ENCODE results near the gene SIX2. TPM values are rescaled to one million over a fixed set of nuclear protein-coding genes. Genes with fewer than 3 reads are reported as not detected.

Gene SIX2
- total RNA-seq, 3 donors from 2014 or later (not counting 1 experiment from before 2014, with no cell fraction given): not detected

DNA sequence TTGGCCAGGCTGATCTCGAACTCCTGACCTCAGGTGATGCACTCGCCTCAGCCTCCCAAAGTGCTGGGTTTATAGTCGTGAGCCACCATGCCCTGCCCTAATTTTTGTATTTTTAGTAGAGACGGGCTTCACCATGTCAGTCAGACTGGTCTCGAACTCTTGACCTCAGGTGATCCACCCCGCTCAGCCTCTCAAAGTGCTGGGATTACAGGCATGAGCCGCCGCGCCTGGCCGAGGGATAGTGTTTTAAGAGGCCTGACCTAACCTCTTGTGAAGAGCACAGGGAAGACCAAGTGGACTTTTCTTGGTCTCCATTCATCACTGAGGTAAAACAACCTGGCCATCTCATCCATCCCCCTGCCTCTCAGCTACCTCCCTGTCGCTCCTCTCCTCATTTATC, 29.7 kb downstream of the SIX2 start:
- intact Hi-C loops (cut with micrococcal nuclease): no loop called here
- TF ChIP-seq, protein P1, sequence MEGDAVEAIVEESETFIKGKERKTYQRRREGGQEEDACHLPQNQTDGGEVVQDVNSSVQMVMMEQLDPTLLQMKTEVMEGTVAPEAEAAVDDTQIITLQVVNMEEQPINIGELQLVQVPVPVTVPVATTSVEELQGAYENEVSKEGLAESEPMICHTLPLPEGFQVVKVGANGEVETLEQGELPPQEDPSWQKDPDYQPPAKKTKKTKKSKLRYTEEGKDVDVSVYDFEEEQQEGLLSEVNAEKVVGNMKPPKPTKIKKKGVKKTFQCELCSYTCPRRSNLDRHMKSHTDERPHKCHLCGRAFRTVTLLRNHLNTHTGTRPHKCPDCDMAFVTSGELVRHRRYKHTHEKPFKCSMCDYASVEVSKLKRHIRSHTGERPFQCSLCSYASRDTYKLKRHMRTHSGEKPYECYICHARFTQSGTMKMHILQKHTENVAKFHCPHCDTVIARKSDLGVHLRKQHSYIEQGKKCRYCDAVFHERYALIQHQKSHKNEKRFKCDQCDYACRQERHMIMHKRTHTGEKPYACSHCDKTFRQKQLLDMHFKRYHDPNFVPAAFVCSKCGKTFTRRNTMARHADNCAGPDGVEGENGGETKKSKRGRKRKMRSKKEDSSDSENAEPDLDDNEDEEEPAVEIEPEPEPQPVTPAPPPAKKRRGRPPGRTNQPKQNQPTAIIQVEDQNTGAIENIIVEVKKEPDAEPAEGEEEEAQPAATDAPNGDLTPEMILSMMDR (IDR thresholded peaks at IDR 0.05): no peak
- H3K27me3 ChIP-seq (ENCODE audit: control insufficient read depth, insufficient read depth, low read length): peaks cover 4% of the 10 kb centered on the region
- Mint-ChIP-seq H3K4me1 (peaks cover 0 to 6% of the 10 kb centered on the region in 2 donors), H3K4me3 (no peak overlapping the region), H3K9me3 (no peaks in the 10 kb centered on the region), H3K36me3 (no peaks in the 10 kb centered on the region), H3K27me3 (ENCODE audit: low read depth in 2 of 2) (peaks cover 17 to 24% of the 10 kb centered on the region in 2 donors), H3K27ac (no peak overlapping the region)
- no peaks in the 10 kb centered on the region for H3K9me3 ChIP-seq (ENCODE audit: control insufficient read depth, insufficient read depth, low read length)
- 92% methylated on average over 10 of the region's 11 CpGs for WGBS (ENCODE audit: insufficient coverage)
- ATAC-seq (no peak), DNase-seq (no peak)
- H3K36me3 ChIP-seq (ENCODE audit: control insufficient read depth, insufficient read depth, low read length): no peaks in the 10 kb centered on the region
- H3K4me3 ChIP-seq (ENCODE audit: low read length): no peak overlapping the region
- no peak overlapping the region for H3K27ac ChIP-seq (ENCODE audit: low read length)
- no peaks in the 10 kb centered on the region for H3K4me1 ChIP-seq (ENCODE audit: control insufficient read depth, insufficient read depth, low read length)

DNA sequence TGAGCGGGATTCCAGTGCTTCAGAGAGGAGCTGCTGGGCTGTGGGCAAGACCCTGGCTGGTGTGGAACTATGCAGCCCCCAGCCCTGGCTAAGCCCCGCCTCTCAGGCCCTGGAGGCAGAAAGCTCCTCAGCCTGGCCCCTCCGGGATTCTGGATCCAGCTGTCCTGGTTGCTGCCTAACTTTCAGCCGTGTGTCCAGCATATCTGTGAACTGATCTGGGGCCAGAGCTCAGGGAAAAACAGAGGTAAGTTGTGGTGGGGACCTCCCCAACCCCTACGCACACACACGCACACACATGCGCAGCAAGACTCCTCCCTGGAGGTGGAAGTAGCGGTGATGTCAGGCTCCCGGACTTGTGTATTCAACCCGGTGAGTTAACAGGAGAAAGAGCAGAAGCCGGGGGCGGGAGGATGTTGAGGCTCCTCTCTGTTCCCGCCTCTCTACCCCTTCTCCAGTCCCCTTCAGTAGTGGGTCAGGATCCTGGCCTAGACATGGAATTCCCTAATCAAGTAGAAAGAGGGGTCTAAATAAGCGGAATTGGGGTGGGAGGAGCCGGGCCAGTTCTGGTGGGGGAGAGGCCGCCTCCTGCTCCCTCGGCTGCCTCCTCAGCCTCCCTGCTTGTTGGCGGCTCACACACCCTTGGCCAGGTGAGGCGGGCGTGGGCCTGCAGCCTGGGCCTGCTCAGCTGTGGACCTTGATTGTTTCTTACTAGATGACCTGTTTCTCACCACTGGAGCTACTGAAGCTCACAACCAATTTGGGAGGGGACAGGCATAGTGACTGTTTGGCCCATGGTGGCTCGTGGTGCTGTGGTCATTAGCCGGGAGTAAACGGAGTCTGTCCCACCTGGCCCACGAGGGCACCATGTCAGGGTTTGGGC, 33.4 kb downstream of the SIX2 start:
- no peak overlapping the region for H3K27ac ChIP-seq (ENCODE audit: low read length)
- H3K9me3 ChIP-seq (ENCODE audit: control insufficient read depth, insufficient read depth, low read length): no peaks in the 10 kb centered on the region
- H3K36me3 Mint-ChIP-seq: no peaks in the 10 kb centered on the region
- H3K4me1 ChIP-seq (ENCODE audit: control insufficient read depth, insufficient read depth, low read length): no peaks in the 10 kb centered on the region
- H3K27me3 Mint-ChIP-seq (ENCODE audit: low read depth in 2 of 2): peaks cover 14 to 19% of the 10 kb centered on the region in 2 donors
- H3K9me3 Mint-ChIP-seq: no peaks in the 10 kb centered on the region
- no peak overlapping the region for H3K4me3 ChIP-seq (ENCODE audit: low read length)
- WGBS (ENCODE audit: insufficient coverage): 77% methylated on average over 24 of the region's 24 CpGs
- no peaks in the 10 kb centered on the region for H3K27me3 ChIP-seq (ENCODE audit: control insufficient read depth, insufficient read depth, low read length)
- no peak overlapping the region for H3K27ac Mint-ChIP-seq
- DNase-seq (no peak), ATAC-seq (no peak)
- intact Hi-C loops (cut with micrococcal nuclease): no loop called here
- H3K4me3 Mint-ChIP-seq: no peak overlapping the region
- no peaks in the 10 kb centered on the region for H3K36me3 ChIP-seq (ENCODE audit: control insufficient read depth, insufficient read depth, low read length)
- peaks cover 0 to 5% of the 10 kb centered on the region in 2 donors for H3K4me1 Mint-ChIP-seq
- TF ChIP-seq, protein P1 (IDR thresholded peaks at IDR 0.05): no peak

DNA sequence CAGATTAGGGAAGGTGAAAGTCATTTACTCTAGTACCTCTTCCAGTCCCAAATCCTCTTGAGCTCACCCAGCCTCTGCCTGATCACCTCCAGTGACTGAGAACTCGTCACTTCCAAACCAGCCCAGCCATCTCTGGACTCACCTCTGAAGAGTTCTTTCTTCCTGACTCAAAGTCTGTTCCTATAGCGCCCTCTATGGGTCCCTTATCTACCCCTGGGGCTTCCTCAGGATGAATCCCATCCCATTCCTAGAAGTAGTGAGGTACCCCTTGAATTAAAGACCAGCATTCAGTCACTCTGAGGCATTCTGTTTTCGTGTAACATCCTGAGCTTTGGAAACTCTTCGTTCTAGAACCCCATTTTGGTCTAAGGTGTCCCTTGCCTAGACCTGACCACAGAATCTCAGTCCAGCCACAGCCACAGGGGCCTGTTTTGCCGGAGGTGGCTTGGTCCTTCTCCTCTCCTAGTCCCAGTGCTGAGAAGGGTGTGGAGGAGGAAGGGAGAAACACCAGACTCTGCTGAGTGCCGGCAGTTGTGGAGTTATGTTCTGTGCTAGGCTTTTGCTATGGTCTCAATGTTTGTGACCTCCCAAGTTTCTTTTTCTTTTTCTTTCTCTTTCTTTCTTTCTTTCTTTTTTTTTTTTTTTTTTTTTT, 35.1 kb downstream of the SIX2 start:
- no peak overlapping the region for H3K4me3 ChIP-seq (ENCODE audit: low read length)
- intact Hi-C loops (cut with micrococcal nuclease): no loop called here
- no peak overlapping the region for H3K27ac Mint-ChIP-seq
- peaks cover 0 to 5% of the 10 kb centered on the region in 2 donors for H3K4me1 Mint-ChIP-seq
- H3K27me3 Mint-ChIP-seq (ENCODE audit: low read depth in 2 of 2): peaks cover 18 to 19% of the 10 kb centered on the region in 2 donors
- H3K9me3 Mint-ChIP-seq: no peaks in the 10 kb centered on the region
- TF ChIP-seq, protein P1 (IDR thresholded peaks at IDR 0.05): no peak
- H3K27ac ChIP-seq (ENCODE audit: low read length): no peak overlapping the region
- no peaks in the 10 kb centered on the region for H3K36me3 Mint-ChIP-seq
- H3K4me1 ChIP-seq (ENCODE audit: control insufficient read depth, insufficient read depth, low read length): no peaks in the 10 kb centered on the region
- peak in 1 of 2 donors; percentile 18 for DNase-seq
- H3K36me3 ChIP-seq (ENCODE audit: control insufficient read depth, insufficient read depth, low read length): no peaks in the 10 kb centered on the region
- ATAC-seq: no peak
- no peak overlapping the region for H3K4me3 Mint-ChIP-seq
- WGBS (ENCODE audit: insufficient coverage): 73% methylated on average over 4 of the region's 6 CpGs
- H3K9me3 ChIP-seq (ENCODE audit: control insufficient read depth, insufficient read depth, low read length): no peaks in the 10 kb centered on the region
- H3K27me3 ChIP-seq (ENCODE audit: control insufficient read depth, insufficient read depth, low read length): no peaks in the 10 kb centered on the region
